HCT116 (cell line): Measurements from ENCODE around the gene TMEM165. TPM values are rescaled to one million over a fixed set of nuclear protein-coding genes. Genes with fewer than 3 reads are reported as not detected.
A peak's percentile ranks its signal among the peaks of the same experiment; 100 is the strongest.

Experiments
- ATAC-seq: fragments of 200-7000 bp; cut with Tn5 transposase; 2 replicates; pipeline ENCODE4 v1.9.1; 2020; ENCODE audit warnings: mild to moderate bottlenecking, moderate library complexity
- BruUV-seq: library from RNA; stranded (reverse); fragments of 400-500 nt; replicated peaks from 2 replicates; lab custom pipeline; 2021; lab: Mats Ljungman, UMichigan
- CTCF ChIA-PET: fragments of 300-600 bp; sonication (Branson Sonifier 250); formaldehyde crosslinking; loops from one replicate; lab custom pipeline; 2021; ENCODE audit warnings: antibody characterized with exemption; lab: Charles Lee
- POLR2A ChIA-PET: fragments of 300-600, 350-600 bp; sonication (Branson Sonifier 250); formaldehyde crosslinking; loops from one replicate; lab custom pipeline; 2021; ENCODE audit warnings: antibody characterized with exemption; lab: Charles Lee
- RAD21 ChIA-PET, 2 experiments: fragments of 300-600 bp; sonication (Branson Sonifier 250); formaldehyde crosslinking; loops; one replicate each; lab custom pipeline; 2023; ENCODE audit warnings: low total read pairs in 2 of 2; ENCODE audit not compliant: uncharacterized antibody in 2 of 2, unreplicated experiment in 2 of 2, low non-redundant PET in 1 of 2; lab: Charles Lee
- DNase-seq: peaks from one replicate; pipeline ENCODE4 v3.0.0-alpha.2; 2010; ENCODE audit warnings: low read depth, low spot score
- H2AFZ ChIP-seq: fragments of 200-600 bp; shearing (Covaris generic), sonication (generic); 2 replicates; pipeline ENCODE4 v1.6.1; 2017; ENCODE audit warnings: low read depth, mixed run types, mixed read lengths, antibody characterized with exemption, low read length; ENCODE audit not compliant: poor library complexity, severe bottlenecking
- H3K27ac ChIP-seq: 2 replicates; pipeline ENCODE4 v1.5.1; 2012; ENCODE audit warnings: low read depth, low read length
- H3K27me3 ChIP-seq: fragments of 200-600 bp; sonication (generic); 2 replicates; pipeline ENCODE4 v1.6.1; 2016; ENCODE audit warnings: mixed run types, low read length, mixed read lengths; ENCODE audit not compliant: insufficient read depth
- H3K36me3 ChIP-seq, 2 experiments: fragments of 200-500 bp in 1 of 2; fragments of 200-600 bp in 1 of 2; sonication (Bioruptor generic) in 1 of 2; sonication (generic) in 1 of 2; 2 replicates each; pipeline versions ENCODE4 v1.5.1 to v1.6.1; 2014 to 2016; ENCODE audit warnings: low read length in 2 of 2, inconsistent platforms in 1 of 2, mixed read lengths in 1 of 2, mixed run types in 1 of 2; ENCODE audit not compliant: insufficient read depth in 2 of 2, control insufficient read depth in 1 of 2
- H3K4me1 ChIP-seq, 2 experiments: fragments of 200-600 bp in 1 of 2; sonication (generic) in 1 of 2; 2 replicates each; pipeline versions ENCODE4 v1.5.1 to v1.6.1; 2012 to 2017; ENCODE audit warnings: low read length in 2 of 2, inconsistent platforms in 1 of 2, mild to moderate bottlenecking in 1 of 2, mixed read lengths in 1 of 2, mixed run types in 1 of 2, moderate library complexity in 1 of 2; ENCODE audit not compliant: insufficient read depth in 2 of 2, control insufficient read depth in 1 of 2
- H3K4me2 ChIP-seq: fragments of 200-600 bp; sonication (generic); 2 replicates; pipeline ENCODE4 v1.6.1; 2017; ENCODE audit warnings: mixed run types, low read length, mixed read lengths
- H3K4me3 ChIP-seq, 2 experiments: fragments of 200-600 bp in 1 of 2; sonication (generic) in 1 of 2; replicated peaks in 1 of 2; 2 replicates each; pipeline ENCODE4 v1.5.1; 2011 to 2016; ENCODE audit warnings: low read length in 2 of 2, control low read depth in 1 of 2, low read depth in 1 of 2, mild to moderate bottlenecking in 1 of 2, mixed read lengths in 1 of 2, mixed run types in 1 of 2
- H3K79me2 ChIP-seq: fragments of 200-600 bp; sonication (generic); 2 replicates; pipeline ENCODE4 v1.6.1; 2017; ENCODE audit warnings: mild to moderate bottlenecking, mixed run types, low read length, moderate library complexity, mixed read lengths; ENCODE audit not compliant: insufficient read depth
- H3K9ac ChIP-seq: fragments of 200-600 bp; sonication (generic); 2 replicates; pipeline ENCODE4 v1.6.1; 2016; ENCODE audit warnings: low read length, mixed read lengths
- H3K9me2 ChIP-seq: fragments of 200-600 bp; sonication (generic), shearing (Covaris generic); 2 replicates; pipeline ENCODE4 v1.6.1; 2017; ENCODE audit warnings: mixed run types, mild to moderate bottlenecking, moderate library complexity; ENCODE audit not compliant: insufficient read depth
- H3K9me3 ChIP-seq, 2 experiments: fragments of 200-500 bp in 1 of 2; fragments of 200-600 bp in 1 of 2; sonication (Bioruptor generic) in 1 of 2; sonication (generic) in 1 of 2; 2 replicates each; pipeline ENCODE4 v1.6.1; 2014 to 2017; ENCODE audit warnings: low read length in 2 of 2, mixed read lengths in 2 of 2, inconsistent platforms in 1 of 2, low read depth in 1 of 2, mild to moderate bottlenecking in 1 of 2, mixed run types in 1 of 2, moderate library complexity in 1 of 2; ENCODE audit not compliant: control insufficient read depth in 1 of 2, insufficient read depth in 1 of 2
- H4K20me1 ChIP-seq: fragments of 200-600 bp; sonication (generic), shearing (Covaris generic); 2 replicates; pipeline ENCODE4 v1.6.1; 2017; ENCODE audit warnings: mixed run types, mild to moderate bottlenecking, moderate library complexity; ENCODE audit not compliant: insufficient read depth
- CBX3 ChIP-seq: IDR thresholded peaks from 2 replicates; pipeline ENCODE4 v1.6.1; 2012; ENCODE audit warnings: low read depth
- CEBPB ChIP-seq: IDR thresholded peaks from 2 replicates; pipeline ENCODE4 v1.6.1; 2012; ENCODE audit warnings: low read depth
- EZH2phosphoT487 ChIP-seq: fragments of 200-600 bp; IDR thresholded peaks from 2 replicates; pipeline ENCODE4 v1.6.1; 2018; ENCODE audit warnings: antibody characterized with exemption, borderline replicate concordance
- JUND ChIP-seq: IDR thresholded peaks from 2 replicates; pipeline ENCODE4 v1.6.1; 2012
- SP1 ChIP-seq: IDR thresholded peaks from 2 replicates; pipeline ENCODE4 v1.6.1; 2012; ENCODE audit warnings: low read depth
- TCF7L2 ChIP-seq: IDR thresholded peaks from 2 replicates; pipeline ENCODE4 v1.7.0; 2011; ENCODE audit warnings: borderline replicate concordance, inconsistent platforms; ENCODE audit not compliant: insufficient read depth, insufficient read length; ENCODE audit errors: extremely low read depth
- YY1 ChIP-seq: IDR thresholded peaks from 2 replicates; pipeline ENCODE4 v1.6.1; 2011; ENCODE audit warnings: low read length, low read depth, moderate library complexity, mild to moderate bottlenecking; ENCODE audit not compliant: insufficient replicate concordance; ENCODE audit errors: extremely low read depth
- ZBTB33 ChIP-seq: IDR thresholded peaks from 2 replicates; pipeline ENCODE4 v1.6.1; 2011; ENCODE audit warnings: mild to moderate bottlenecking, low read length, moderate library complexity; ENCODE audit not compliant: insufficient replicate concordance; ENCODE audit errors: extremely low read depth
- ZFX ChIP-seq: fragments of 450-650 bp; IDR thresholded peaks from 2 replicates; pipeline ENCODE4 v1.6.1; 2017
- intact Hi-C: fragments of 100-400 bp; cut with micrococcal nuclease; formaldehyde crosslinking; loops from 2 replicates; pipeline ENCODE4 v1.10.0; 2022
- total RNA-seq: library from RNA; stranded (reverse); gene quantifications from one replicate; pipeline ENCODE4 v1.2.1, GENCODE V29; 2021; ENCODE audit not compliant: unreplicated experiment
- TF ChIP-seq, protein P1 (sequence below): IDR thresholded peaks from 2 replicates; pipeline ENCODE4 v1.6.1; 2012; ENCODE audit warnings: low read depth
- TF ChIP-seq, protein P2 (sequence below): IDR thresholded peaks from 2 replicates; pipeline ENCODE4 v1.6.1; 2012

The TMEM165 gene
- total RNA-seq, 1 experiment from 2014 or later, result 60.7 TPM

GRCh38 chr4:55358246-55358645, 37.5 kb upstream of the TMEM165 start:
- no peaks in the 10 kb centered on the region for H4K20me1 ChIP-seq
- H3K27ac ChIP-seq, result peak overlapping the region; percentile 53; the same call in 1 of the 2 replicates
- TF ChIP-seq YY1, result no peak
- TF ChIP-seq, protein P1, sequence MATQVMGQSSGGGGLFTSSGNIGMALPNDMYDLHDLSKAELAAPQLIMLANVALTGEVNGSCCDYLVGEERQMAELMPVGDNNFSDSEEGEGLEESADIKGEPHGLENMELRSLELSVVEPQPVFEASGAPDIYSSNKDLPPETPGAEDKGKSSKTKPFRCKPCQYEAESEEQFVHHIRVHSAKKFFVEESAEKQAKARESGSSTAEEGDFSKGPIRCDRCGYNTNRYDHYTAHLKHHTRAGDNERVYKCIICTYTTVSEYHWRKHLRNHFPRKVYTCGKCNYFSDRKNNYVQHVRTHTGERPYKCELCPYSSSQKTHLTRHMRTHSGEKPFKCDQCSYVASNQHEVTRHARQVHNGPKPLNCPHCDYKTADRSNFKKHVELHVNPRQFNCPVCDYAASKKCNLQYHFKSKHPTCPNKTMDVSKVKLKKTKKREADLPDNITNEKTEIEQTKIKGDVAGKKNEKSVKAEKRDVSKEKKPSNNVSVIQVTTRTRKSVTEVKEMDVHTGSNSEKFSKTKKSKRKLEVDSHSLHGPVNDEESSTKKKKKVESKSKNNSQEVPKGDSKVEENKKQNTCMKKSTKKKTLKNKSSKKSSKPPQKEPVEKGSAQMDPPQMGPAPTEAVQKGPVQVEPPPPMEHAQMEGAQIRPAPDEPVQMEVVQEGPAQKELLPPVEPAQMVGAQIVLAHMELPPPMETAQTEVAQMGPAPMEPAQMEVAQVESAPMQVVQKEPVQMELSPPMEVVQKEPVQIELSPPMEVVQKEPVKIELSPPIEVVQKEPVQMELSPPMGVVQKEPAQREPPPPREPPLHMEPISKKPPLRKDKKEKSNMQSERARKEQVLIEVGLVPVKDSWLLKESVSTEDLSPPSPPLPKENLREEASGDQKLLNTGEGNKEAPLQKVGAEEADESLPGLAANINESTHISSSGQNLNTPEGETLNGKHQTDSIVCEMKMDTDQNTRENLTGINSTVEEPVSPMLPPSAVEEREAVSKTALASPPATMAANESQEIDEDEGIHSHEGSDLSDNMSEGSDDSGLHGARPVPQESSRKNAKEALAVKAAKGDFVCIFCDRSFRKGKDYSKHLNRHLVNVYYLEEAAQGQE, result no peak
- no peak for TF ChIP-seq CBX3
- no peak for TF ChIP-seq SP1
- TF ChIP-seq, protein P2, sequence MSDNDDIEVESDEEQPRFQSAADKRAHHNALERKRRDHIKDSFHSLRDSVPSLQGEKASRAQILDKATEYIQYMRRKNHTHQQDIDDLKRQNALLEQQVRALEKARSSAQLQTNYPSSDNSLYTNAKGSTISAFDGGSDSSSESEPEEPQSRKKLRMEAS, result no peak
- TF ChIP-seq JUND, result no peak
- no peak for TF ChIP-seq CEBPB
- no peak for TF ChIP-seq ZFX
- no peak for TF ChIP-seq TCF7L2
- no peak for TF ChIP-seq EZH2phosphoT487
- no peak for TF ChIP-seq ZBTB33
- H3K9me3 ChIP-seq, result no peaks in the 10 kb centered on the region
- CTCF ChIA-PET, result no interaction called here
- H3K4me2 ChIP-seq, result peak overlapping the region; percentile 70
- no peak for DNase-seq
- POLR2A ChIA-PET, result no interaction called here
- no TSS peak for BruUV-seq
- H3K9me2 ChIP-seq, result no peaks in the 10 kb centered on the region
- H3K4me3 ChIP-seq, result no peak overlapping the region
- H3K4me1 ChIP-seq, result peaks cover 42 to 70% of the 10 kb centered on the region in 2 experiments
- H3K36me3 ChIP-seq, result no peaks in the 10 kb centered on the region
- no peak overlapping the region for H2AFZ ChIP-seq
- H3K27me3 ChIP-seq, result no peaks in the 10 kb centered on the region
- RAD21 ChIA-PET, result no interaction called here
- intact Hi-C loops, result no loop called here
- no peak overlapping the region for H3K9ac ChIP-seq
- no peak for ATAC-seq
- no peaks in the 10 kb centered on the region for H3K79me2 ChIP-seq
